G401.6 (cell line): ENCODE data around the gene DENND1A.

Experiments
- FAIRE-seq: peaks from 2 replicates; lab custom pipeline; 2012; peaks lifted over from hg19 to GRCh38; lab: Jason Lieb, UNC

Gene DENND1A

GRCh38 chr9:123483191-123483803, 446.6 kb downstream of the DENND1A start:
- FAIRE-seq: no peak

GRCh38 chr9:123482295-123482968, 447.5 kb downstream of the DENND1A start:
- FAIRE-seq: no peak

- FAIRE-seq: no peak
These were observed 448.6 kb downstream of the DENND1A start for GRCh38 chr9:123481209-123481865.

- no peak for FAIRE-seq
These were observed 449.1 kb downstream of the DENND1A start for GRCh38 chr9:123480791-123481190.

- FAIRE-seq: no peak
These were observed 449.8 kb downstream of the DENND1A start for GRCh38 chr9:123480096-123480495.

GRCh38 chr9:123478967-123479602, 450.8 kb downstream of the DENND1A start:
- no peak for FAIRE-seq

- FAIRE-seq: no peak
These were observed 451.8 kb downstream of the DENND1A start for GRCh38 chr9:123478160-123478559.

- FAIRE-seq: no peak
These were observed 454.5 kb downstream of the DENND1A start for GRCh38 chr9:123475407-123475806.

- no peak for FAIRE-seq
These were observed 456.9 kb downstream of the DENND1A start for GRCh38 chr9:123472862-123473614.

GRCh38 chr9:123471843-123472570, 457.9 kb downstream of the DENND1A start:
- no peak for FAIRE-seq

- no peak for FAIRE-seq
These were observed 458.7 kb downstream of the DENND1A start for GRCh38 chr9:123470991-123471770.

GRCh38 chr9:123470121-123470782, 459.7 kb downstream of the DENND1A start:
- FAIRE-seq: no peak

GRCh38 chr9:123469282-123469681, 460.6 kb downstream of the DENND1A start:
- no peak for FAIRE-seq

GRCh38 chr9:123468541-123468940, 461.4 kb downstream of the DENND1A start:
- no peak for FAIRE-seq

GRCh38 chr9:123465304-123465703, 464.6 kb downstream of the DENND1A start:
- FAIRE-seq: no peak

- no peak for FAIRE-seq
These were observed 469.8 kb downstream of the DENND1A start for GRCh38 chr9:123460091-123460490.

- FAIRE-seq: no peak
These were observed 472.3 kb downstream of the DENND1A start for GRCh38 chr9:123457583-123457982.

- no peak for FAIRE-seq
These were observed 473.9 kb downstream of the DENND1A start for GRCh38 chr9:123456011-123456410.

GRCh38 chr9:123455187-123455586, 474.7 kb downstream of the DENND1A start:
- no peak for FAIRE-seq

- no peak for FAIRE-seq
These were observed 475.6 kb downstream of the DENND1A start for GRCh38 chr9:123454361-123454760.
